Dorsolateral prefrontal cortex (tissue), 118 donors: ENCODE results near the gene EPB41L5. TPM values are rescaled to one million over a fixed set of nuclear protein-coding genes. Genes with fewer than 3 reads are reported as not detected.

Experiments used
- total RNA-seq, 120 experiments: library from RNA; stranded (reverse); gene quantifications; one replicate each; pipeline versions ENCODE4 v1.2.3 to v1.2.4, GENCODE V29; 2022

EPB41L5 gene
- total RNA-seq, 120 experiments from 2014 or later: 25.6 to 72.0 (median 49.6) TPM

Other genes starting within 250 kb of the EPB41L5 start
- gene TMEM185B, start 210.3 kb downstream of the EPB41L5 start, total RNA-seq: 10 to 100 TPM; 11.4 to 24.4 (median 15.6) TPM
- 10 to 100 TPM; 29.9 to 98.4 (median 61.4) TPM for gene RALB, start 239.8 kb downstream of the EPB41L5 start, total RNA-seq